Vagina (tissue), 2 donors: ENCODE data around the gene WDFY2. TPM values are rescaled to one million over a fixed set of nuclear protein-coding genes. Genes with fewer than 3 reads are reported as not detected.

Source experiments
- DNase-seq, 2 donors: peaks; one replicate each; pipeline ENCODE4 v3.0.0-alpha.2; 2017; ENCODE audit errors: extremely low spot score in 2 of 2
- H3K27ac ChIP-seq: fragments of 200-600 bp; sonication (generic); one replicate; pipeline ENCODE4 v1.5.1; 2019
- H3K27me3 ChIP-seq: fragments of 200-600 bp; sonication (generic); one replicate; pipeline ENCODE4 v1.5.1; 2019
- H3K36me3 ChIP-seq, 2 donors: fragments of 200-600 bp; sonication (generic); one replicate each; pipeline ENCODE4 v1.5.1; 2017 to 2019
- H3K4me1 ChIP-seq: fragments of 200-600 bp; sonication (generic); one replicate; pipeline ENCODE4 v1.5.1; 2019
- H3K4me3 ChIP-seq, 2 donors: fragments of 200-600 bp; sonication (generic); 1 replicate in 1 of 2; 2 replicates in 1 of 2; pipeline ENCODE4 v1.5.1; 2016 to 2019
- H3K9me3 ChIP-seq: fragments of 200-600 bp; sonication (generic); one replicate; pipeline ENCODE4 v1.5.1; 2019
- POLR2A ChIP-seq, 2 donors: fragments of 450-650 bp; IDR thresholded peaks; one replicate each; pipeline ENCODE4 v1.6.1; 2017; ENCODE audit warnings: antibody characterized with exemption in 2 of 2, mild to moderate bottlenecking in 2 of 2, moderate library complexity in 2 of 2
- POLR2AphosphoS5 ChIP-seq, 2 donors: sonication (generic); formaldehyde crosslinking; IDR thresholded peaks; one replicate each; pipeline ENCODE4 v1.9.0; 2017; ENCODE audit warnings: antibody characterized with exemption in 2 of 2, mild to moderate bottlenecking in 2 of 2, low read depth in 1 of 2; ENCODE audit not compliant: insufficient read depth in 1 of 2
- intact Hi-C: fragments of 100-400 bp; cut with DNase I; formaldehyde crosslinking; loops from one replicate; pipeline ENCODE4 v1.15.1; 2023
- total RNA-seq: library from RNA; depleted of rRNA; stranded (reverse); fragments of >200 nt; gene quantifications from one replicate; pipeline ENCODE4 v1.2.3, GENCODE V29; 2016
- TF ChIP-seq, protein P1 (sequence below), 3 experiments: fragments of 450-650 bp in 2 of 3; fragments of 200-600 bp in 1 of 3; sonication (generic) in 1 of 3; IDR thresholded peaks; one replicate each; pipeline ENCODE4 v1.5.1; 2017 to 2019; ENCODE audit warnings: antibody characterized with exemption in 3 of 3, mild to moderate bottlenecking in 2 of 3, moderate library complexity in 2 of 3

Gene WDFY2
- total RNA-seq, 1 donor from 2014 or later, result 26.3 TPM

DNA sequence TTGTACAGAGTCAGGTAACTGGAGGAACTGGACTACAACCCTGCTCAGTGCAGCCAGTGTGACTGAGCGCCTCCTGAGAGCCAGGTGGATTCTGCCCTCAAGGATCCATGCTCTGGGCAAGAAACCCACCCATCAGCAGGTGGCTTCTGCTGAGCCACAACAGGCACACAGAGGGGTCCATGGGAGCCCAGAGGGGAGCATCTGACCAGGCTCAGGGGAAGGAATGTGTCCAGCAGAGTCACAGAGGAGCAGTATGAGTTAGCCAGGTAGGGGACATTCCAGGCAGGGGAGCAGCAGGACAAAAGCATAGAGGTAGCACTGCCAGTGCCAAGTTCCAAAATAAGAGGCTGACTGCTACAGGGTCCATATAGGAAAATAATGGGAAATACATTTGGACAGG is 199.8 kb downstream of the WDFY2 start:
- TF ChIP-seq, protein P1, sequence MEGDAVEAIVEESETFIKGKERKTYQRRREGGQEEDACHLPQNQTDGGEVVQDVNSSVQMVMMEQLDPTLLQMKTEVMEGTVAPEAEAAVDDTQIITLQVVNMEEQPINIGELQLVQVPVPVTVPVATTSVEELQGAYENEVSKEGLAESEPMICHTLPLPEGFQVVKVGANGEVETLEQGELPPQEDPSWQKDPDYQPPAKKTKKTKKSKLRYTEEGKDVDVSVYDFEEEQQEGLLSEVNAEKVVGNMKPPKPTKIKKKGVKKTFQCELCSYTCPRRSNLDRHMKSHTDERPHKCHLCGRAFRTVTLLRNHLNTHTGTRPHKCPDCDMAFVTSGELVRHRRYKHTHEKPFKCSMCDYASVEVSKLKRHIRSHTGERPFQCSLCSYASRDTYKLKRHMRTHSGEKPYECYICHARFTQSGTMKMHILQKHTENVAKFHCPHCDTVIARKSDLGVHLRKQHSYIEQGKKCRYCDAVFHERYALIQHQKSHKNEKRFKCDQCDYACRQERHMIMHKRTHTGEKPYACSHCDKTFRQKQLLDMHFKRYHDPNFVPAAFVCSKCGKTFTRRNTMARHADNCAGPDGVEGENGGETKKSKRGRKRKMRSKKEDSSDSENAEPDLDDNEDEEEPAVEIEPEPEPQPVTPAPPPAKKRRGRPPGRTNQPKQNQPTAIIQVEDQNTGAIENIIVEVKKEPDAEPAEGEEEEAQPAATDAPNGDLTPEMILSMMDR (IDR thresholded peaks at IDR 0.05), result no peak
- TF ChIP-seq POLR2AphosphoS5 (IDR thresholded peaks at IDR 0.05; ENCODE audit: insufficient read depth in 1 of 2, low read depth in 1 of 2) (no peak), POLR2A (IDR thresholded peaks at IDR 0.05) (no peak)
- Histone ChIP-seq H3K36me3 (no peaks in the 10 kb centered on the region), H3K4me1 (peaks cover 18% of the 10 kb centered on the region), H3K9me3 (no peaks in the 10 kb centered on the region), H3K4me3 (no peak overlapping the region), H3K27ac (no peak overlapping the region), H3K27me3 (no peaks in the 10 kb centered on the region)
- DNase-seq, result no peak
- intact Hi-C loops, result no loop called here

DNA sequence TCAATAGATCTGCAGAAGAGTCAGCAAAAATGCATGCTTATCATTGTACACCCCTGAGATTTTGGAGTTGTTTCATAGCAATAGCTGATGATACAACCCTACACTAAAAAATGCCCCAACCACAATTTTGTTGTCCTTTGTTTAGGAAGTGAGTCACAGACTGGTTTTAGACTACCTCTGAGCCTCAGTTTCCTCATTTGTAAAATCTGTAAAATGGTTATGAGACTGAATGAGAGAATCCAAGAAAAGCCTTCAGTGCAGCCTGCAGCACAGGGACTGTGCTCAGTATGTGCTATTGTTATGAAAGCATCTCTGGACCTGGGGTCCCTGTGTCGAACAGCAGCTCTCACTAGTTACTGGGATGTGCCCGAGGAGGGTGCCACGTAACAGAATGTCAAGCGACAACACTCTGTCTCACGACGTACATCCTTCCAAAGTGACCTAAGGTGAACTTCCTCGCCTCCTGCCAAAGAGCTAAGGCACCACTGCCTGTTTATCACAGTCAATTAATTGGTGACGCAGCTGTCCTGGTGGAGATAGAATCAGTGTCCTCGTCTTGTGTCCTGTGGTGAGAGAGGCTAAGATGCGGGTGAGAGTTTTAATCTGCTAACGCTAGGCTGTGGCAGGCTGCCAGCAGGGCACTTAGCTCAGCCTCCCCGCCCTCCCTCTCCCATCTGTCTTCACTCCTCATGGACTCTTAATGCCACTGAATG is 201.6 kb downstream of the WDFY2 start:
- peak overlapping the region in 1 of 2 donors; percentile 0 for H3K4me3 ChIP-seq
- intact Hi-C loops, result no loop called here
- TF ChIP-seq, protein P1 (IDR thresholded peaks at IDR 0.05), result no peak
- peak in 1 of 2 donors; percentile 34 for TF ChIP-seq POLR2AphosphoS5 (IDR thresholded peaks at IDR 0.05; ENCODE audit: insufficient read depth in 1 of 2, low read depth in 1 of 2)
- no peaks in the 10 kb centered on the region for H3K9me3 ChIP-seq
- DNase-seq, result no peak
- peaks cover 18% of the 10 kb centered on the region for H3K4me1 ChIP-seq
- no peaks in the 10 kb centered on the region for H3K27me3 ChIP-seq
- peak overlapping the region; percentile 75 for H3K27ac ChIP-seq
- no peaks in the 10 kb centered on the region for H3K36me3 ChIP-seq

DNA sequence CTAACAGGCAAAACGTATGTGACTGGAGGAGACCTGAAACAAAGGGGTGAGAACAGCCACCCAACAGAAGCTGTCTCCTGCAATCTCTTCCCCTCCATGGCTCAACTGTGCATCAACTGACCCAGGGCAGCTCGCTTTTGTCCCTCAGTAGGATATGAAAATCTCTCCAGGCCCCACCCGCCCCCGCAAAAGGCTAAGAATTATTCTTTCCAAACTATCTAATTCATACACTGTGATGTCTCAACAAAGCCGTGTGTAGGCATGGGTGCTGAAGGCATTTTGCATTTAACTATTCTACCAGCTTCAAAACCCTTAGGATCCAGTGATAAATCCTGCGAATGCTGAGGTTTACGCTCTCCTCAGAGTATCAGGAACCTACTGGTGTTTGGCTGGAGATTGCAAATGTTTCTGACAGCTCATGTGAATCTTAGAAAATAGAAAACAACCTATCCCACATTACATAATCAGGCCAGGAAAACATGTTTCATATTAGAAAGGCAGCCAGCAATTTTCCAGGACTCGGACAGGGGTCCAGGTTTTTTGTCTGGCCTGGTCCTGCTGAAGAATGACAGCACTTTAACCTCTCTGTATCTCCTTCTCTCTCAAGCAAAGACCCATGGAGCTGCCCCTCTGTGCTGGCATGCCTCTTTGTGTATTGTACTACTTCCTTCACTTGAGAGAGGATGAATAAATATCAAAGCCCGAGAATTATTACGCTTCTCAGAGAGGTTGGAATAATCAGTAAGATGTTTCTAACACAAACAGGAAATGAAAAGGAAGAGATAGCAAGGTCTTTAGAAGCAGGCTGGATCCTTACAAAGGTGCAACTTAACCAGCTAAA is 202.4 kb downstream of the WDFY2 start:
- TF ChIP-seq POLR2A (IDR thresholded peaks at IDR 0.05) (no peak), POLR2AphosphoS5 (IDR thresholded peaks at IDR 0.05; ENCODE audit: insufficient read depth in 1 of 2, low read depth in 1 of 2) (no peak)
- TF ChIP-seq, protein P1 (IDR thresholded peaks at IDR 0.05), result no peak
- H3K9me3 ChIP-seq, result no peaks in the 10 kb centered on the region
- H3K4me1 ChIP-seq, result peaks cover 18% of the 10 kb centered on the region
- H3K27ac ChIP-seq, result peak overlapping the region; percentile 75
- peak overlapping the region in 1 of 2 donors; percentile 0 for H3K4me3 ChIP-seq
- no peaks in the 10 kb centered on the region for H3K36me3 ChIP-seq
- H3K27me3 ChIP-seq, result no peaks in the 10 kb centered on the region
- intact Hi-C loops, result no loop called here
- DNase-seq, result no peak

DNA sequence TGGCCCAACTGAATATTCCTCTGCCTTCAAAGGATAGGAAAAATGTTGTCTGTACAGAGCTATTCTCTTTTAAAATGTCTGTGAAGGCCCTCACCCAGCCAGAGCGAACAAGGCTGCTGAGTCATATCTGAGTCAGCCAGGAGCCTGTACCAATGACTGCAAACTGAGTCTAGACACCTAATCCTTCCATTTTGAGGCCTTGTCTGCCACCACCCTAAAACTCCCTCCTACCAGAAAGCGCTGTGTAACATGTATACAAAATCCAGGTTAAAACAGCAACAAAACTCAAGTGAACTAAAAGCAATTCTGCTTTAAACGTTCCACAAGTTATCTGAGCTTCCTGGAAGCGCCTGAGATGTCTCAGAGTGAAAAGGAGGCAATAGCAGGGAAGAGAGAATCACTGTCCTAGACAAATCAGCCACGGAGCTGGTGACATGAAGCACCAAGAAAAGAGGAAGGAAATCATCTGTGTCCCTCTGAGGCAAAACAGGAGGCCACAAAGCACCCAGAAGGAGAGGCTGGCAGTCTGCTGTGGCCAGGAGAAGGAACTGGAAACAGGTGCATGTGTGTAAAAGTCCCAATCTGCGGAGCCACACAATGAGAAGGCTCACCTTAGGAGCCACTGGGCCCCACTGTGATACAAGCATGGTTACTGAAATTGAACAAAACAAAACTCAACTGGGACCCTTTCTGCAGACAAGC is 209.5 kb downstream of the WDFY2 start:
- TF ChIP-seq POLR2A (IDR thresholded peaks at IDR 0.05), result no peak
- TF ChIP-seq POLR2AphosphoS5 (IDR thresholded peaks at IDR 0.05; ENCODE audit: insufficient read depth in 1 of 2, low read depth in 1 of 2), result peak in 1 of 2 donors; percentile 71
- TF ChIP-seq, protein P1 (IDR thresholded peaks at IDR 0.05), result no peak
- no peaks in the 10 kb centered on the region for H3K36me3 ChIP-seq
- no peak overlapping the region for H3K4me3 ChIP-seq
- intact Hi-C loops, result no loop called here
- peaks cover 4% of the 10 kb centered on the region for H3K4me1 ChIP-seq
- no peaks in the 10 kb centered on the region for H3K27me3 ChIP-seq
- no peaks in the 10 kb centered on the region for H3K9me3 ChIP-seq
- DNase-seq, result no peak
- peak overlapping the region; percentile 25 for H3K27ac ChIP-seq
